Ishikawa (cell line): ENCODE measurements around the gene FSTL1.

ENCODE experiments used
- CEBPB ChIP-seq: IDR thresholded peaks from 2 replicates; pipeline ENCODE4 v1.6.1; 2012
- CREB1 ChIP-seq: IDR thresholded peaks from 2 replicates; pipeline ENCODE4 v1.6.1; 2012; ENCODE audit warnings: low read depth
- EGR1 ChIP-seq: IDR thresholded peaks from 2 replicates; pipeline ENCODE4 v1.6.1; 2012
- EP300 ChIP-seq: IDR thresholded peaks from 2 replicates; pipeline ENCODE4 v1.6.1; 2012; ENCODE audit warnings: borderline replicate concordance
- FOXM1 ChIP-seq: IDR thresholded peaks from 2 replicates; pipeline ENCODE4 v1.6.1; 2012; ENCODE audit warnings: low read depth, borderline replicate concordance
- MAX ChIP-seq: IDR thresholded peaks from 2 replicates; pipeline ENCODE4 v1.6.1; 2012
- NFIC ChIP-seq: IDR thresholded peaks from 2 replicates; pipeline ENCODE4 v1.6.1; 2012
- RAD21 ChIP-seq: IDR thresholded peaks from 2 replicates; pipeline ENCODE4 v1.6.1; 2012; ENCODE audit warnings: low read depth
- REST ChIP-seq: IDR thresholded peaks from 2 replicates; pipeline ENCODE4 v1.6.1; 2012; ENCODE audit warnings: low read depth, mild to moderate bottlenecking
- TAF1 ChIP-seq: IDR thresholded peaks from 2 replicates; pipeline ENCODE4 v1.6.1; 2012; ENCODE audit warnings: low read depth, mild to moderate bottlenecking
- TCF12 ChIP-seq: IDR thresholded peaks from 2 replicates; pipeline ENCODE4 v1.6.1; 2012; ENCODE audit warnings: low read depth
- TEAD4 ChIP-seq: IDR thresholded peaks from 2 replicates; pipeline ENCODE4 v1.6.1; 2012
- USF1 ChIP-seq: IDR thresholded peaks from 2 replicates; pipeline ENCODE4 v1.6.1; 2012
- YY1 ChIP-seq: IDR thresholded peaks from 2 replicates; pipeline ENCODE4 v1.6.1; 2012; ENCODE audit warnings: low read depth
- ZBTB7A ChIP-seq: IDR thresholded peaks from 2 replicates; pipeline ENCODE4 v1.6.1; 2012; ENCODE audit warnings: low read depth

Gene FSTL1

GRCh38 chr3:120440762-120441161, 10.0 kb downstream of the FSTL1 start:
- no peak for TF ChIP-seq TAF1
- TF ChIP-seq EP300 = no peak
- no peak for TF ChIP-seq NFIC
- TF ChIP-seq USF1 = no peak
- TF ChIP-seq EGR1 = no peak
- TF ChIP-seq TCF12 = no peak
- no peak for TF ChIP-seq YY1
- no peak for TF ChIP-seq MAX
- TF ChIP-seq CREB1 = no peak
- no peak for TF ChIP-seq TEAD4
- no peak for TF ChIP-seq FOXM1
- TF ChIP-seq ZBTB7A = no peak
- TF ChIP-seq CEBPB = no peak

- TF ChIP-seq CEBPB (no peak), ZBTB7A (no peak), CREB1 (no peak), FOXM1 (no peak), TCF12 (no peak), REST (no peak), EP300 (no peak), EGR1 (no peak), RAD21 (no peak)
Observed at GRCh38 chr3:120440001-120440703, 10.6 kb downstream of the FSTL1 start.

GRCh38 chr3:120438665-120439370, 12.0 kb downstream of the FSTL1 start:
- no peak for TF ChIP-seq ZBTB7A
- no peak for TF ChIP-seq YY1
- TF ChIP-seq EGR1 = no peak

GRCh38 chr3:120438216-120438615, 12.6 kb downstream of the FSTL1 start:
- TF ChIP-seq TEAD4 (no peak), CEBPB (no peak), NFIC (no peak), USF1 (no peak), EGR1 (no peak), YY1 (no peak), TCF12 (no peak)

GRCh38 chr3:120437559-120437958, 13.2 kb downstream of the FSTL1 start:
- TF ChIP-seq REST (no peak), ZBTB7A (no peak), USF1 (no peak), EGR1 (no peak)

GRCh38 chr3:120436523-120437050, 14.2 kb downstream of the FSTL1 start:
- TF ChIP-seq ZBTB7A (no peak), TCF12 (no peak), CREB1 (no peak), EP300 (no peak), TAF1 (no peak), NFIC (no peak), EGR1 (no peak), FOXM1 (no peak), CEBPB (no peak), USF1 (no peak), REST (no peak)
